Prostate gland (tissue), 2 donors: ENCODE results near the gene MIOS.

Source experiments
- CTCF ChIP-seq, 4 experiments: fragments of 200-600 bp in 2 of 4; fragments of 450-650 bp in 2 of 4; sonication (generic) in 2 of 4; IDR thresholded peaks; 1 replicate in 3 of 4; 2 replicates in 1 of 4; pipeline ENCODE4 v1.5.1; 2016 to 2019; ENCODE audit warnings: antibody characterized with exemption in 4 of 4, mild to moderate bottlenecking in 2 of 4, moderate library complexity in 2 of 4
- POLR2A ChIP-seq: fragments of 450-650 bp; IDR thresholded peaks from one replicate; pipeline ENCODE4 v1.6.1; 2016; ENCODE audit warnings: antibody characterized with exemption, mild to moderate bottlenecking

- TF ChIP-seq CTCF (IDR thresholded peaks at IDR 0.05) (no peak), POLR2A (no peak)
Measured at GRCh38 chr7:7564323-7564780, 2.3 kb upstream of the MIOS start.
